OCI-LY7 (cell line): Measurements from ENCODE around the gene PHACTR1. TPM values are rescaled to one million over a fixed set of nuclear protein-coding genes. Genes with fewer than 3 reads are reported as not detected.

Source experiments
- BruUV-seq: library from RNA; stranded (reverse); fragments of 400-500 nt; replicated peaks from 2 replicates; lab custom pipeline; 2021; lab: Mats Ljungman, UMichigan
- CTCF ChIA-PET: fragments of 300-600 bp; sonication (Branson Sonifier 250); formaldehyde crosslinking; loops from one replicate; lab custom pipeline; 2022; ENCODE audit warnings: antibody characterized with exemption; ENCODE audit not compliant: unreplicated experiment; lab: Charles Lee
- POLR2A ChIA-PET: fragments of 300-600 bp; sonication (Branson Sonifier 250); formaldehyde crosslinking; loops from one replicate; lab custom pipeline; 2022; ENCODE audit warnings: antibody characterized with exemption; lab: Charles Lee
- DNase-seq: peaks from one replicate; pipeline ENCODE4 v3.0.0-alpha.2; 2015; ENCODE audit warnings: low spot score
- H2AFZ ChIP-seq: fragments of 200-600 bp; sonication (generic), shearing (Covaris generic); 2 replicates; pipeline ENCODE4 v1.6.1; 2014; ENCODE audit warnings: mild to moderate bottlenecking, antibody characterized with exemption, low read length, moderate library complexity
- H3K27ac ChIP-seq: fragments of 200-600 bp; sonication (generic); 2 replicates; pipeline ENCODE4 v1.5.1; 2014; ENCODE audit warnings: mixed run types, low read depth, mild to moderate bottlenecking, moderate library complexity, low read length, inconsistent platforms; ENCODE audit not compliant: poor library complexity, severe bottlenecking
- H3K36me3 ChIP-seq: fragments of 200-600 bp; sonication (generic); 2 replicates; pipeline ENCODE4 v1.6.1; 2014; ENCODE audit warnings: mild to moderate bottlenecking, antibody characterized with exemption, low read length, moderate library complexity, mixed read lengths; ENCODE audit not compliant: insufficient read depth
- H3K4me1 ChIP-seq: fragments of 200-600 bp; sonication (generic); 2 replicates; pipeline ENCODE4 v1.5.1; 2014; ENCODE audit warnings: mild to moderate bottlenecking, low read length; ENCODE audit not compliant: insufficient read depth, poor library complexity, severe bottlenecking
- H3K4me2 ChIP-seq: fragments of 200-600 bp; sonication (generic); 2 replicates; pipeline ENCODE4 v1.6.1; 2014; ENCODE audit warnings: mild to moderate bottlenecking, low read length
- H3K4me3 ChIP-seq: fragments of 200-600 bp; sonication (generic); 2 replicates; pipeline ENCODE4 v1.5.1; 2014; ENCODE audit warnings: mild to moderate bottlenecking, low read depth, low read length; ENCODE audit not compliant: poor library complexity, severe bottlenecking
- H3K79me2 ChIP-seq: fragments of 200-600 bp; sonication (generic); 2 replicates; pipeline ENCODE4 v1.6.1; 2016; ENCODE audit warnings: low read depth, mild to moderate bottlenecking, low read length, moderate library complexity, mixed read lengths; ENCODE audit not compliant: insufficient read depth
- H3K9me2 ChIP-seq: fragments of 200-600 bp; sonication (generic); 2 replicates; pipeline ENCODE4 v1.6.1; 2016; ENCODE audit warnings: mild to moderate bottlenecking, low read length, mixed read lengths; ENCODE audit not compliant: insufficient read depth
- H3K9me3 ChIP-seq: fragments of 200-600 bp; sonication (generic); 2 replicates; pipeline ENCODE4 v1.6.1; 2014; ENCODE audit warnings: mild to moderate bottlenecking, mixed run types, low read length, mixed read lengths
- H4K20me1 ChIP-seq: fragments of 200-600 bp; sonication (generic); 2 replicates; pipeline ENCODE4 v1.6.1; 2014; ENCODE audit warnings: mild to moderate bottlenecking, antibody characterized with exemption, low read length, moderate library complexity, mixed read lengths; ENCODE audit not compliant: insufficient read depth
- EZH2phosphoT487 ChIP-seq: fragments of 200-600 bp; sonication (generic); IDR thresholded peaks from 2 replicates; pipeline ENCODE4 v1.6.1; 2018; ENCODE audit warnings: low read depth, borderline replicate concordance, mild to moderate bottlenecking, mixed run types, antibody characterized with exemption, low read length, moderate library complexity, mixed read lengths
- intact Hi-C: fragments of 100-400 bp; cut with micrococcal nuclease; formaldehyde crosslinking; loops from one replicate; pipeline ENCODE4 v1.10.0; 2022; ENCODE audit not compliant: unreplicated experiment
- total RNA-seq, 2 experiments: library from RNA; depleted of rRNA in 1 of 2; stranded (reverse); fragments of >200 nt in 1 of 2; shearing (Covaris generic) in 1 of 2; gene quantifications; 2 replicates each; pipeline ENCODE4 v1.2.3, GENCODE V29; 2014 to 2022
- TF ChIP-seq, protein P1 (sequence below): fragments of 200-600 bp; sonication (generic); conservative IDR thresholded peaks from 2 replicates; pipeline ENCODE4 v1.5.1; 2014; ENCODE audit warnings: mild to moderate bottlenecking, antibody characterized with exemption, low read length, moderate library complexity, mixed read lengths

The PHACTR1 gene
- total RNA-seq, 2 experiments from 2014 or later, result 25.1 to 46.6 TPM

DNA sequence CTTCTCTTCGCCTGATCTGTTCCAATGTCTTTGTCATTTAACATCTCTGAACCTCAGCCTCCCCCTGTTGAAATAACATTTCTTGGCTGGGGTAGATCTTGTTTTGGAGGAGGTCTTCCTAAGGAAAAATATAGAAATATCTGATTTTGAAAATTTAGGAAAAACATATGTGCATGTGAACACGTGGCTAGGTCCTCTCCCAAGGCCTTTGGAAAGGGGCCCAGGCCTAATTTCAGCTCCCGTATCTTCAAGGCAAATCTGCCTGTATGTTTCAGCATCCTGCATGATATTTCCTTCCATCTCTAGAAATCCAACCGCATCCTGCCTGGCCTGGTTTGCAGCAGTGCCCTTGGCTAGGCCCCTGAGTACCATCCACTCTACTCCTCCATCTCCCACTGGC, 261.2 kb downstream of the PHACTR1 start:
- intact Hi-C loops, result no loop called here
- ChIA-PET CTCF (no interaction called here), POLR2A (interaction anchor here (0.9 kb wide), 1 partner anchor 161 kb away, joined by 5 read pairs; no protein-coding TSS in a partner anchor)
- BruUV-seq, result no TSS peak
- H3K4me2 ChIP-seq, result no peak overlapping the region
- no peak overlapping the region for H3K4me3 ChIP-seq
- H3K27ac ChIP-seq, result no peak overlapping the region
- H3K79me2 ChIP-seq, result no peaks in the 10 kb centered on the region
- H3K9me3 ChIP-seq, result no peaks in the 10 kb centered on the region
- H3K4me1 ChIP-seq, result no peaks in the 10 kb centered on the region
- no peak overlapping the region for H2AFZ ChIP-seq
- TF ChIP-seq, protein P1, sequence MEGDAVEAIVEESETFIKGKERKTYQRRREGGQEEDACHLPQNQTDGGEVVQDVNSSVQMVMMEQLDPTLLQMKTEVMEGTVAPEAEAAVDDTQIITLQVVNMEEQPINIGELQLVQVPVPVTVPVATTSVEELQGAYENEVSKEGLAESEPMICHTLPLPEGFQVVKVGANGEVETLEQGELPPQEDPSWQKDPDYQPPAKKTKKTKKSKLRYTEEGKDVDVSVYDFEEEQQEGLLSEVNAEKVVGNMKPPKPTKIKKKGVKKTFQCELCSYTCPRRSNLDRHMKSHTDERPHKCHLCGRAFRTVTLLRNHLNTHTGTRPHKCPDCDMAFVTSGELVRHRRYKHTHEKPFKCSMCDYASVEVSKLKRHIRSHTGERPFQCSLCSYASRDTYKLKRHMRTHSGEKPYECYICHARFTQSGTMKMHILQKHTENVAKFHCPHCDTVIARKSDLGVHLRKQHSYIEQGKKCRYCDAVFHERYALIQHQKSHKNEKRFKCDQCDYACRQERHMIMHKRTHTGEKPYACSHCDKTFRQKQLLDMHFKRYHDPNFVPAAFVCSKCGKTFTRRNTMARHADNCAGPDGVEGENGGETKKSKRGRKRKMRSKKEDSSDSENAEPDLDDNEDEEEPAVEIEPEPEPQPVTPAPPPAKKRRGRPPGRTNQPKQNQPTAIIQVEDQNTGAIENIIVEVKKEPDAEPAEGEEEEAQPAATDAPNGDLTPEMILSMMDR, result no peak
- no peak for TF ChIP-seq EZH2phosphoT487
- H4K20me1 ChIP-seq, result no peaks in the 10 kb centered on the region
- DNase-seq, result no peak
- H3K9me2 ChIP-seq, result no peaks in the 10 kb centered on the region
- no peaks in the 10 kb centered on the region for H3K36me3 ChIP-seq

DNA sequence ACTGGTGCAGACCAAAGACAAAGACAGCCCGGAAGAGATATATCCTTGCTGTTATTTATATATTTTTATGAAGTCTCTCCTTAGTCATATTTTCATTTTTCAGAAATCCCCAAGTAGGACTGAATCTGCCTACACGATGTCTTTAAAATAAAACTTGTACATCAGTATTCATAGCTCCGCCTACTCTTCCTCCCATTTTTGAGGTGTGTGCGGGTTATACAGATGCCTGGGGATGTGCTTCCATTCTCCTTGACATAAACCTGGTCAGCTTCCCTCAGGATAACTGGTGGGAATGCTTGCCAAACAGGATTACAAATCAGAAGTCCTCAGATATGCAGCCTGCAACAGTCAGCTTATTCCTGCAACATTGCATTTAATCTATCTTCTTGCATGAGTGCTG, 264.2 kb downstream of the PHACTR1 start:
- intact Hi-C loops, result no loop called here
- H2AFZ ChIP-seq, result no peak overlapping the region

DNA sequence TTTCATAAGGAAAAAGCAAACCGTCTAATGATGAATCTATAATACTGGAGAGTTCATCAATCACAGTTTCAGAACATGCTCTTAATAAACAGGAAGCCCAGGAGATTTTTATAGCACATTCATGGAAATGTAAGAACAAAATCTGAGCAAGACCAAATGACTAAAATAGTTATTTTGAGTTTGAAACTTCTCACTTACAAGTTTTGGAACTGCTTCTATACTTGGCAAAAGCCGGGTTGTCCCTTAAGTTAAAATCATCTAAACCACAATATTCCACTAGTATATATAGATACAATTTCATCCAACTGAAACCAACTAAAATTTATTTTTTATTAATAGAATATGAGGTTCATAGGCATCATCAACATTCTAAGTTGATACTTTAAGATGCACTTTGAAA, 268.2 kb downstream of the PHACTR1 start:
- Histone ChIP-seq H3K9me3 (no peaks in the 10 kb centered on the region), H4K20me1 (no peaks in the 10 kb centered on the region), H3K9me2 (no peaks in the 10 kb centered on the region), H2AFZ (no peak overlapping the region), H3K4me1 (no peaks in the 10 kb centered on the region), H3K27ac (no peak overlapping the region), H3K36me3 (no peaks in the 10 kb centered on the region), H3K4me2 (no peak overlapping the region), H3K4me3 (no peak overlapping the region), H3K79me2 (no peaks in the 10 kb centered on the region)
- intact Hi-C loops, result no loop called here
- ChIA-PET POLR2A (no interaction called here), CTCF (no interaction called here)
- no TSS peak for BruUV-seq
- no peak for DNase-seq
- TF ChIP-seq, protein P1, result no peak
- TF ChIP-seq EZH2phosphoT487, result no peak

More for the DNA sequence above, 264.2 kb downstream of the PHACTR1 start:
- Histone ChIP-seq H3K9me2 (no peaks in the 10 kb centered on the region), H3K4me1 (no peaks in the 10 kb centered on the region), H3K79me2 (no peaks in the 10 kb centered on the region), H3K4me2 (no peak overlapping the region), H3K27ac (no peak overlapping the region), H3K9me3 (no peaks in the 10 kb centered on the region), H4K20me1 (no peaks in the 10 kb centered on the region), H3K4me3 (no peak overlapping the region), H3K36me3 (no peaks in the 10 kb centered on the region)
- ChIA-PET POLR2A (no interaction called here), CTCF (no interaction called here)
- no peak for DNase-seq
- no TSS peak for BruUV-seq
- TF ChIP-seq, protein P1, result no peak
- TF ChIP-seq EZH2phosphoT487, result no peak
